Fibroblast of lung (primary cell): Measurements from ENCODE around the gene THAP7. TPM values are rescaled to one million over a fixed set of nuclear protein-coding genes. Genes with fewer than 3 reads are reported as not detected.
A peak's percentile ranks its signal among the peaks of the same experiment; 100 is the strongest.

ENCODE experiments used
- DNase-seq, 2 donors: peaks; one replicate each; pipeline versions ENCODE4 v3.0.0 to v3.0.0-alpha.2; 2010; ENCODE audit warnings: low read depth in 2 of 2
- H2AFZ ChIP-seq: 2 replicates; pipeline ENCODE4 v1.5.1; 2012; ENCODE audit warnings: low read length, control low read depth, inconsistent platforms
- H3K27ac ChIP-seq: 2 replicates; pipeline ENCODE4 v1.5.1; 2011; ENCODE audit warnings: low read length, control low read depth; ENCODE audit not compliant: insufficient read depth
- H3K27me3 ChIP-seq: 2 replicates; pipeline ENCODE4 v1.5.1; 2011; ENCODE audit warnings: mild to moderate bottlenecking, low read length; ENCODE audit not compliant: control insufficient read depth, insufficient read depth
- H3K36me3 ChIP-seq: 2 replicates; pipeline ENCODE4 v1.5.1; 2011; ENCODE audit warnings: low read length; ENCODE audit not compliant: control insufficient read depth, insufficient read depth
- H3K4me1 ChIP-seq: 2 replicates; pipeline ENCODE4 v1.5.1; 2011; ENCODE audit warnings: low read length; ENCODE audit not compliant: control insufficient read depth, insufficient read depth; ENCODE audit errors: extremely low read depth
- H3K4me2 ChIP-seq: 2 replicates; pipeline ENCODE4 v1.5.1; 2011; ENCODE audit warnings: low read length, control low read depth; ENCODE audit not compliant: insufficient read depth; ENCODE audit errors: extremely low read depth
- H3K4me3 ChIP-seq, 4 experiments: fragments of 200-600 bp in 1 of 4; sonication (generic) in 1 of 4; replicated peaks in 1 of 4; 2 replicates each; pipeline ENCODE4 v1.5.1; 2011 to 2016; ENCODE audit warnings: low read length in 4 of 4, low read depth in 3 of 4, mild to moderate bottlenecking in 3 of 4, control low read depth in 2 of 4, inconsistent platforms in 1 of 4, mixed read lengths in 1 of 4; ENCODE audit not compliant: insufficient read depth in 1 of 4; ENCODE audit errors: control extremely low read depth in 1 of 4
- H3K79me2 ChIP-seq: 2 replicates; pipeline ENCODE4 v1.5.1; 2012; ENCODE audit warnings: mild to moderate bottlenecking, low read length, inconsistent platforms; ENCODE audit not compliant: control insufficient read depth, insufficient read depth
- H3K9ac ChIP-seq: 2 replicates; pipeline ENCODE4 v1.5.1; 2011; ENCODE audit warnings: mild to moderate bottlenecking, low read length, control low read depth; ENCODE audit not compliant: insufficient read depth
- H3K9me3 ChIP-seq: 2 replicates; pipeline ENCODE4 v1.5.1; 2012; ENCODE audit warnings: low read depth, low read length; ENCODE audit not compliant: control insufficient read depth, insufficient read depth
- H4K20me1 ChIP-seq: 2 replicates; pipeline ENCODE4 v1.5.1; 2011; ENCODE audit warnings: low read length; ENCODE audit not compliant: control insufficient read depth, insufficient read depth; ENCODE audit errors: extremely low read depth
- CTCF ChIP-seq, 2 donors: IDR thresholded peaks in 1 of 2; conservative IDR thresholded peaks in 1 of 2; 1 replicate in 1 of 2; 2 replicates in 1 of 2; pipeline ENCODE4 v1.5.1; 2011 to 2012; ENCODE audit warnings: low read length in 2 of 2, control low read depth in 1 of 2, inconsistent platforms in 1 of 2, low read depth in 1 of 2, mild to moderate bottlenecking in 1 of 2
- EZH2 ChIP-seq: IDR thresholded peaks from 2 replicates; pipeline ENCODE4 v1.5.1; 2012; ENCODE audit warnings: low read length, control low read depth, mild to moderate bottlenecking; ENCODE audit errors: missing control alignments
- polyA plus RNA-seq, 2 donors: library from polyadenylated mRNA; depleted of rRNA in 1 of 2; stranded (reverse) in 1 of 2; unstranded in 1 of 2; fragments of >200 nt; gene quantifications; 2 replicates each; pipeline ENCODE4 v1.2.1, GENCODE V29; 2011 to 2012; ENCODE audit warnings: missing spikeins in 1 of 2
- total RNA-seq: library from RNA; depleted of rRNA; stranded (reverse); fragments of >200 nt; gene quantifications from 2 replicates; pipeline ENCODE4 v1.2.1, GENCODE V29; 2014

THAP7 gene
- total and polyA plus RNA-seq, 2 donors (not counting 1 experiment from before 2014, with no cell fraction given): 15.7 to 26.3 TPM

DNA sequence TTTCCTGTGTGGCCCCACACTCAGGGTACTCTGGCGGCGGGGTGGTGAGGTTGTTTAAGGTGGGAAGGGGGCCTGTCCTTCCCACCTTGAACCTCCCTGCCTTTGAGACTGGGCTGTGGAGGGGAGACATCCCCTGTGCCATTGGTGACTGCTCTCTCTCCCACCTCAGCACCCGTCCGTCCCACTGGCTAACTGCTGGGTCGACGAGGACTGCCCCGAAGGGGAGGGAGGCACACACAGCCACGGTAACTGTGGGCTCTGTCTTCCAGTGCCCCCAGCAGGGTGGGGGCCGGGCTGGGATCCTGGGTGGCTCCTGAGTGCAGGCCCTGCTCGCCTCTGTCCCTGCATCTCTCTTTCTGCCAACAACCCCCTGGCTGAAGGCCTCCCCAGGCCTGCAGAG is 20.6 kb upstream of the THAP7 start:
- H3K4me2 ChIP-seq: no peak overlapping the region
- H2AFZ ChIP-seq: no peak overlapping the region
- no peak for DNase-seq
- no peaks in the 10 kb centered on the region for H3K9me3 ChIP-seq
- H3K9ac ChIP-seq: no peak overlapping the region
- H3K27me3 ChIP-seq: no peaks in the 10 kb centered on the region
- H3K4me3 ChIP-seq: no peak overlapping the region
- no peaks in the 10 kb centered on the region for H3K36me3 ChIP-seq
- no peaks in the 10 kb centered on the region for H4K20me1 ChIP-seq
- TF ChIP-seq EZH2 (no peak), CTCF (conservative IDR thresholded peaks at IDR 0.05 in 1 of 2, IDR thresholded peaks at IDR 0.05 in 1 of 2; ENCODE audit: low read depth in 1 of 2, low read length in 2 of 2) (no peak)
- H3K27ac ChIP-seq: no peak overlapping the region
- H3K79me2 ChIP-seq: no peaks in the 10 kb centered on the region
- peaks cover 6% of the 10 kb centered on the region for H3K4me1 ChIP-seq

DNA sequence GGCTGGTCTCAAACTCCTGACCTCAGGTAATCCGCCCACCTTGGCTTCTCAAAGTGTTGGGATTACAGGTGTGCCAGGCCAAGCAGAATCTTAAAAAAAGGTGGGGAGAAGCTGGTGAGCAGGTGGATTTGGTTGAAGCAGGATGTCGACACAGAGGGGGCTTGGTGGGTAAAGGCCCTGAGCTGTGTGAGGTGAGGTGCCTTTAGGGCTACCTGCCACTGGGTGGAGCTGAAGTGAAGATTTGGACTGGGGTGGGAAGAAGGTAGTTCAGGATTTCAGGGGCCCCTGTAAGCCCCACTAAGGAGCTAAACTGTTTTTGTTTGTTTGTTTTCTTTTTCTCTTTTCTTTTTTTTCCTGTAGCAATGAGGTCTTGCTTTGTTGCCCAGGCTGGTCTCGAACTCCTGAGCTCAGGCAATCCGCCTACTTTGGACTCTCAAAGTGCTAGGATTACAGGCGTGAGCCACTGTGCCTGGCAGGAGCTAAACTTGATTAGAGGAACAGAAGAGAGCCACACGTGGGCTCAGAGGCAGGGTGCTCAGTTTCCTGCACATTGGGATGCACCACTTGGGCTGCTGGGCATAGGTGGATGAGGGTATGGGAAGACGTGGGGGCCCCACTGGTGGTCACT is 19.0 kb upstream of the THAP7 start:
- no peak for DNase-seq
- no peaks in the 10 kb centered on the region for H3K4me1 ChIP-seq
- no peaks in the 10 kb centered on the region for H3K27me3 ChIP-seq
- H3K4me3 ChIP-seq: no peak overlapping the region
- no peaks in the 10 kb centered on the region for H3K9me3 ChIP-seq
- H3K36me3 ChIP-seq: no peaks in the 10 kb centered on the region
- H3K79me2 ChIP-seq: no peaks in the 10 kb centered on the region
- no peak overlapping the region for H2AFZ ChIP-seq
- no peaks in the 10 kb centered on the region for H4K20me1 ChIP-seq
- no peak overlapping the region for H3K9ac ChIP-seq
- no peak overlapping the region for H3K4me2 ChIP-seq
- TF ChIP-seq EZH2: no peak
- peak; percentile 17 to 54 for TF ChIP-seq CTCF (conservative IDR thresholded peaks at IDR 0.05 in 1 of 2, IDR thresholded peaks at IDR 0.05 in 1 of 2; ENCODE audit: low read depth in 1 of 2, low read length in 2 of 2)
- no peak overlapping the region for H3K27ac ChIP-seq

- Histone ChIP-seq H3K9me3 (no peaks in the 10 kb centered on the region), H4K20me1 (no peaks in the 10 kb centered on the region), H3K27me3 (no peaks in the 10 kb centered on the region), H3K9ac (no peak overlapping the region), H3K4me2 (no peak overlapping the region), H3K4me1 (peaks cover 14% of the 10 kb centered on the region), H3K36me3 (no peaks in the 10 kb centered on the region), H3K27ac (no peak overlapping the region), H3K4me3 (no peak overlapping the region), H3K79me2 (no peaks in the 10 kb centered on the region), H2AFZ (no peak overlapping the region)
- TF ChIP-seq CTCF (conservative IDR thresholded peaks at IDR 0.05 in 1 of 2, IDR thresholded peaks at IDR 0.05 in 1 of 2; ENCODE audit: low read depth in 1 of 2, low read length in 2 of 2): no peak
- no peak for TF ChIP-seq EZH2
- no peak for DNase-seq
Observed at GRCh38 chr22:21018314-21018713, 16.4 kb upstream of the THAP7 start.
